HepG2 (cell line): ENCODE measurements around the gene FNDC3B. TPM values are rescaled to one million over a fixed set of nuclear protein-coding genes. Genes with fewer than 3 reads are reported as not detected.
A peak's percentile ranks its signal among the peaks of the same experiment; 100 is the strongest.

Experiments
- CC2D1A ChIP-seq: sonication (generic); formaldehyde crosslinking; IDR thresholded peaks from 2 replicates; pipeline ENCODE4 v1.8.1; 2023; ENCODE audit warnings: mild to moderate bottlenecking, missing genetic modification reagents
- CENPX ChIP-seq: sonication (generic); formaldehyde crosslinking; IDR thresholded peaks from 2 replicates; pipeline ENCODE4 v1.9.0; 2021; ENCODE audit warnings: mild to moderate bottlenecking, missing genetic modification reagents, moderate library complexity
- DR1 ChIP-seq: sonication (generic); formaldehyde crosslinking; IDR thresholded peaks from 2 replicates; pipeline ENCODE4 v1.8.0; 2021; ENCODE audit warnings: mild to moderate bottlenecking, missing genetic modification reagents, inconsistent platforms
- EZH2 ChIP-seq: conservative IDR thresholded peaks from 2 replicates; pipeline ENCODE4 v1.6.1; 2012; ENCODE audit warnings: mild to moderate bottlenecking, low read depth, low read length, moderate library complexity
- HOXA5 ChIP-seq: sonication (generic); formaldehyde crosslinking; IDR thresholded peaks from 2 replicates; pipeline ENCODE4 v1.4.0; 2020; ENCODE audit warnings: missing genetic modification reagents
- MAFK ChIP-seq, 2 experiments: IDR thresholded peaks in 1 of 2; conservative IDR thresholded peaks in 1 of 2; 2 replicates each; pipeline ENCODE4 v1.6.1; 2011; ENCODE audit warnings: improper control_type of control experiment in 2 of 2, low read length in 2 of 2
- PLRG1 ChIP-seq: fragments of 450-650 bp; conservative IDR thresholded peaks from 2 replicates; pipeline ENCODE4 v1.6.1; 2016
- REL ChIP-seq: sonication (generic); formaldehyde crosslinking; conservative IDR thresholded peaks from 2 replicates; pipeline ENCODE4 v1.8.0; 2022; ENCODE audit warnings: mild to moderate bottlenecking, missing genetic modification reagents, moderate library complexity
- ZNF138 ChIP-seq: sonication (generic); formaldehyde crosslinking; IDR thresholded peaks from 2 replicates; pipeline ENCODE4 v1.5.0; 2020; ENCODE audit warnings: mild to moderate bottlenecking, low read depth, missing genetic modification reagents
- ZNF253 ChIP-seq: sonication (generic); formaldehyde crosslinking; IDR thresholded peaks from 2 replicates; pipeline ENCODE4 v1.8.0; 2022; ENCODE audit warnings: mild to moderate bottlenecking, missing genetic modification reagents, borderline replicate concordance
- ZNF256 ChIP-seq: sonication (generic); formaldehyde crosslinking; conservative IDR thresholded peaks from 2 replicates; pipeline ENCODE4 v1.4.0; 2020; ENCODE audit warnings: missing genetic modification reagents
- ZNF292 ChIP-seq: sonication (generic); formaldehyde crosslinking; IDR thresholded peaks from 2 replicates; pipeline ENCODE4 v1.8.1; 2022; ENCODE audit warnings: mild to moderate bottlenecking, low read depth, missing genetic modification reagents, borderline replicate concordance
- ZNF30 ChIP-seq: sonication (generic); formaldehyde crosslinking; IDR thresholded peaks from 2 replicates; pipeline ENCODE4 v1.5.0; 2020; ENCODE audit warnings: mild to moderate bottlenecking, missing genetic modification reagents
- ZNF644 ChIP-seq: IDR thresholded peaks from 2 replicates; pipeline ENCODE4 v1.6.1; 2016; ENCODE audit warnings: low read depth
- ZNF816 ChIP-seq: sonication (generic); formaldehyde crosslinking; IDR thresholded peaks from 2 replicates; pipeline ENCODE4 v1.8.0; 2022; ENCODE audit warnings: missing genetic modification reagents, mild to moderate bottlenecking, borderline replicate concordance
- polyA plus RNA-seq, 8 experiments: library from polyadenylated mRNA; depleted of rRNA in 3 of 8; stranded (reverse) in 7 of 8; unstranded in 1 of 8; fragments of >200 nt; fragmentation: Illumina TruSeq in 4 of 8; extraction: Trizol in 4 of 8; gene quantifications; 2 replicates each; pipeline versions ENCODE4 v1.2.1 to v1.2.3, GENCODE V29; 2011 to 2016; ENCODE audit warnings: low read depth in 4 of 8, missing spikeins in 1 of 8, mixed read lengths in 1 of 8; ENCODE audit not compliant: insufficient read depth in 1 of 8
- total RNA-seq, 5 experiments: library from RNA; depleted of rRNA; stranded (reverse); fragments of >200 nt; fragmentation: Illumina TruSeq; extraction: Trizol; gene quantifications; 2 replicates each; pipeline ENCODE4 v1.2.3, GENCODE V29; 2016; ENCODE audit warnings: low read depth in 1 of 5
- TF ChIP-seq, protein P1 (sequence below): sonication (generic); formaldehyde crosslinking; IDR thresholded peaks from 2 replicates; pipeline ENCODE4 v1.5.0; 2020; ENCODE audit warnings: missing genetic modification reagents
- TF ChIP-seq, protein P2 (sequence below): IDR thresholded peaks from 2 replicates; pipeline ENCODE4 v1.6.1; 2018; ENCODE audit warnings: missing genetic modification reagents
- TF ChIP-seq, protein P3 (sequence below): IDR thresholded peaks from 2 replicates; pipeline ENCODE4 v1.6.1; 2016; ENCODE audit warnings: low read depth, control low read depth
- TF ChIP-seq, protein P4 (sequence below): sonication (generic); formaldehyde crosslinking; IDR thresholded peaks from 2 replicates; pipeline ENCODE4 v1.5.0; 2020; ENCODE audit warnings: mild to moderate bottlenecking, missing genetic modification reagents

FNDC3B gene
- total and polyA plus RNA-seq, 2 of the 13 experiments (the other 11 are each of a cell fraction or from before 2014, with no cell fraction given) = 74.8 to 103 TPM

DNA sequence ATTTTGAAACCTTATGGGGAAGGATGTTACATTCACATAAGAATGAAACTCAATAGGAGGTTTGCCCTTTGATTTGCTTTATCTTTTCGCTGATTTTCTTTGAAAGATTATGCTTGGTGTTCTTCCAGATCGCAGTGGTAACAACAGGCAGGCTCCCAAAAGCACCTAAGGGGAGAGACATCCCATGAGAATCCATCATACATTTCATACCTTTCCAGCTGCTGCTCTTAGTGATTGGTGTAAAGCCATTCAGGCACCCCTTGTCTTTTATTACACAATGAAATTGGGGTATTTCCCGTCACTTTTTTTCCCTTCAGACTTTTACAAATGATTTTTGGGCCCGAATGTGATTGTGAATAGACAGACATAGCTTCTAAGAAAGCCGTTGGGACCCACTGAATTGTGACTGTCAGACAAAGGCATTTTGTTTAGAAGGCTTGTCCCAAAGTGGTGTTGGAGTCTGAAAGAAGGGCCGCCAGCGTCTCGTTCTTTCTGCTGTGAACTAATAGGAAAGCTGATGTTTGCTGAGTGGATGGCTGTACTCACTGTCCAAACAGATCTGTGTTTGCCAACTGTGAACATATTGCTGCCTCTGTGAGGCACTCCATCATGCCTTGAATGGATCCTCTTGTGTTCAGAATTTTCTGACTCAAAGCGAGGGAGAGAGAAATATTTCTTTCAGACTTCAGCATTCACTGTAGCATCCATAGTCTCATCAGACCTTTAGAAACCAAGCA, 164.3 kb downstream of the FNDC3B start (continued):
- TF ChIP-seq MAFK (conservative IDR thresholded peaks at IDR 0.05 in 1 of 2, IDR thresholded peaks at IDR 0.05 in 1 of 2; ENCODE audit: low read length in 2 of 2) (peak in 1 of 2 experiments; percentile 41; a peak in 1 of 4 replicates), HOXA5 (CRISPR knock-in tag) (no peak; the same call in 1 of the 2 replicates), ZNF138 (CRISPR knock-in tag) (no peak), PLRG1 (no peak), EZH2 (no peak), ZNF816 (CRISPR knock-in tag) (no peak), ZNF253 (CRISPR knock-in tag) (no peak), ZNF292 (CRISPR knock-in tag) (peak; percentile 96; the same call in 1 of the 2 replicates), ZNF256 (CRISPR knock-in tag) (no peak), REL (no peak), CC2D1A (CRISPR knock-in tag) (no peak), CENPX (CRISPR knock-in tag) (no peak), ZNF30 (CRISPR knock-in tag) (no peak), DR1 (CRISPR knock-in tag) (no peak), ZNF644 (CRISPR knock-in tag) (peak; percentile 83)
- TF ChIP-seq, protein P1, sequence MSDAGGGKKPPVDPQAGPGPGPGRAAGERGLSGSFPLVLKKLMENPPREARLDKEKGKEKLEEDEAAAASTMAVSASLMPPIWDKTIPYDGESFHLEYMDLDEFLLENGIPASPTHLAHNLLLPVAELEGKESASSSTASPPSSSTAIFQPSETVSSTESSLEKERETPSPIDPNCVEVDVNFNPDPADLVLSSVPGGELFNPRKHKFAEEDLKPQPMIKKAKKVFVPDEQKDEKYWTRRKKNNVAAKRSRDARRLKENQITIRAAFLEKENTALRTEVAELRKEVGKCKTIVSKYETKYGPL = no peak
- TF ChIP-seq, protein P2, sequence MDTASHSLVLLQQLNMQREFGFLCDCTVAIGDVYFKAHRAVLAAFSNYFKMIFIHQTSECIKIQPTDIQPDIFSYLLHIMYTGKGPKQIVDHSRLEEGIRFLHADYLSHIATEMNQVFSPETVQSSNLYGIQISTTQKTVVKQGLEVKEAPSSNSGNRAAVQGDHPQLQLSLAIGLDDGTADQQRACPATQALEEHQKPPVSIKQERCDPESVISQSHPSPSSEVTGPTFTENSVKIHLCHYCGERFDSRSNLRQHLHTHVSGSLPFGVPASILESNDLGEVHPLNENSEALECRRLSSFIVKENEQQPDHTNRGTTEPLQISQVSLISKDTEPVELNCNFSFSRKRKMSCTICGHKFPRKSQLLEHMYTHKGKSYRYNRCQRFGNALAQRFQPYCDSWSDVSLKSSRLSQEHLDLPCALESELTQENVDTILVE = peak; percentile 37; the same call in 1 of the 2 replicates
- TF ChIP-seq, protein P3, sequence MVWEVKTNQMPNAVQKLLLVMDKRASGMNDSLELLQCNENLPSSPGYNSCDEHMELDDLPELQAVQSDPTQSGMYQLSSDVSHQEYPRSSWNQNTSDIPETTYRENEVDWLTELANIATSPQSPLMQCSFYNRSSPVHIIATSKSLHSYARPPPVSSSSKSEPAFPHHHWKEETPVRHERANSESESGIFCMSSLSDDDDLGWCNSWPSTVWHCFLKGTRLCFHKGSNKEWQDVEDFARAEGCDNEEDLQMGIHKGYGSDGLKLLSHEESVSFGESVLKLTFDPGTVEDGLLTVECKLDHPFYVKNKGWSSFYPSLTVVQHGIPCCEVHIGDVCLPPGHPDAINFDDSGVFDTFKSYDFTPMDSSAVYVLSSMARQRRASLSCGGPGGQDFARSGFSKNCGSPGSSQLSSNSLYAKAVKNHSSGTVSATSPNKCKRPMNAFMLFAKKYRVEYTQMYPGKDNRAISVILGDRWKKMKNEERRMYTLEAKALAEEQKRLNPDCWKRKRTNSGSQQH = peak; percentile 74; the same call in 1 of the 2 replicates
- TF ChIP-seq, protein P4, sequence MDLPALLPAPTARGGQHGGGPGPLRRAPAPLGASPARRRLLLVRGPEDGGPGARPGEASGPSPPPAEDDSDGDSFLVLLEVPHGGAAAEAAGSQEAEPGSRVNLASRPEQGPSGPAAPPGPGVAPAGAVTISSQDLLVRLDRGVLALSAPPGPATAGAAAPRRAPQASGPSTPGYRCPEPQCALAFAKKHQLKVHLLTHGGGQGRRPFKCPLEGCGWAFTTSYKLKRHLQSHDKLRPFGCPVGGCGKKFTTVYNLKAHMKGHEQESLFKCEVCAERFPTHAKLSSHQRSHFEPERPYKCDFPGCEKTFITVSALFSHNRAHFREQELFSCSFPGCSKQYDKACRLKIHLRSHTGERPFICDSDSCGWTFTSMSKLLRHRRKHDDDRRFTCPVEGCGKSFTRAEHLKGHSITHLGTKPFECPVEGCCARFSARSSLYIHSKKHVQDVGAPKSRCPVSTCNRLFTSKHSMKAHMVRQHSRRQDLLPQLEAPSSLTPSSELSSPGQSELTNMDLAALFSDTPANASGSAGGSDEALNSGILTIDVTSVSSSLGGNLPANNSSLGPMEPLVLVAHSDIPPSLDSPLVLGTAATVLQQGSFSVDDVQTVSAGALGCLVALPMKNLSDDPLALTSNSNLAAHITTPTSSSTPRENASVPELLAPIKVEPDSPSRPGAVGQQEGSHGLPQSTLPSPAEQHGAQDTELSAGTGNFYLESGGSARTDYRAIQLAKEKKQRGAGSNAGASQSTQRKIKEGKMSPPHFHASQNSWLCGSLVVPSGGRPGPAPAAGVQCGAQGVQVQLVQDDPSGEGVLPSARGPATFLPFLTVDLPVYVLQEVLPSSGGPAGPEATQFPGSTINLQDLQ = no peak
